Activated CD8-positive, alpha-beta T cell treated with anti-CD3 and anti-CD28 coated beads for 36 hours (primary cell): ENCODE measurements around the gene PTPN14. TPM values are rescaled to one million over a fixed set of nuclear protein-coding genes. Genes with fewer than 3 reads are reported as not detected.

Experiments
- ATAC-seq: fragments of 200-7000 bp; cut with Tn5 transposase; one replicate; pipeline ENCODE4 v1.10.0; 2021; ENCODE audit warnings: mild to moderate bottlenecking, moderate library complexity
- CTCF ChIA-PET: fragments of 350-600 bp; sonication (Branson Sonifier 250); formaldehyde crosslinking; loops from one replicate; lab custom pipeline; 2021; ENCODE audit warnings: antibody characterized with exemption; lab: Charles Lee
- POLR2A ChIA-PET: fragments of 350-600 bp; sonication (Branson Sonifier 250); formaldehyde crosslinking; loops from one replicate; lab custom pipeline; 2021; ENCODE audit warnings: antibody characterized with exemption; lab: Charles Lee
- DNase-seq: peaks from one replicate; pipeline ENCODE4 v3.0.0-alpha.2; 2020
- H3K27ac Mint-ChIP-seq: one replicate; pipeline ENCODE4 v1.8.0; 2021; ENCODE audit warnings: mild to moderate bottlenecking, mixed read lengths
- H3K27me3 Mint-ChIP-seq: one replicate; pipeline ENCODE4 v1.8.0; 2021; ENCODE audit warnings: mixed read lengths
- H3K36me3 Mint-ChIP-seq: one replicate; pipeline ENCODE4 v1.8.0; 2021; ENCODE audit warnings: low read depth, mixed read lengths
- H3K4me1 Mint-ChIP-seq: one replicate; pipeline ENCODE4 v1.8.0; 2021; ENCODE audit warnings: low read depth, mixed read lengths
- H3K4me3 Mint-ChIP-seq: one replicate; pipeline ENCODE4 v1.8.0; 2021; ENCODE audit warnings: mild to moderate bottlenecking, moderate library complexity, mixed read lengths
- H3K9me3 Mint-ChIP-seq: one replicate; pipeline ENCODE4 v1.8.0; 2021; ENCODE audit warnings: mixed read lengths
- CTCF ChIP-seq: fragments of 200-600 bp; IDR thresholded peaks from one replicate; pipeline ENCODE4 v1.8.0; 2022; ENCODE audit warnings: antibody characterized with exemption, mild to moderate bottlenecking
- intact Hi-C: fragments of 100-400 bp; cut with micrococcal nuclease; formaldehyde crosslinking; loops from one replicate; pipeline ENCODE4 v1.10.0; 2022
- total RNA-seq, 2 experiments: library from RNA; stranded (reverse); gene quantifications; one replicate each; pipeline ENCODE4 v1.2.3, GENCODE V29; 2021

PTPN14 gene
- total RNA-seq, 2 experiments from 2014 or later, result 0.27 to 0.34 TPM

- ChIA-PET POLR2A (no interaction called here), CTCF (no interaction called here)
- Mint-ChIP-seq H3K4me1 (peaks cover 21% of the 10 kb centered on the region), H3K27ac (no peak overlapping the region), H3K36me3 (no peaks in the 10 kb centered on the region), H3K27me3 (peaks cover 1% of the 10 kb centered on the region), H3K4me3 (no peak overlapping the region), H3K9me3 (no peaks in the 10 kb centered on the region)
- TF ChIP-seq CTCF, result no peak
- DNase-seq (no peak), ATAC-seq (no peak)
- intact Hi-C loops, result no loop called here
These were observed 121.2 kb downstream of the PTPN14 start for GRCh38 chr1:214429951-214430770.

GRCh38 chr1:214427871-214428277, 123.5 kb downstream of the PTPN14 start:
- Mint-ChIP-seq H3K27me3 (no peaks in the 10 kb centered on the region), H3K9me3 (peaks cover under 1% of the 10 kb centered on the region), H3K27ac (peak overlapping the region; percentile 95), H3K36me3 (no peaks in the 10 kb centered on the region), H3K4me3 (peak overlapping the region; percentile 34), H3K4me1 (peaks cover 21% of the 10 kb centered on the region)
- intact Hi-C loops, result no loop called here
- CTCF ChIA-PET, result interaction anchor here (0.6 to 1.2 kb wide), 2 partner anchors 99 to 157 kb away, joined by 3 read pairs; no protein-coding TSS in a partner anchor
- no peak for TF ChIP-seq CTCF
- ATAC-seq (peak; percentile 99), DNase-seq (peak; percentile 90)
- POLR2A ChIA-PET, result interaction anchor here (0.6 to 1.2 kb wide), 2 partner anchors 11 to 172 kb away, joined by 3 to 7 read pairs; no protein-coding TSS in a partner anchor

GRCh38 chr1:214426426-214426812, 125.0 kb downstream of the PTPN14 start:
- CTCF ChIA-PET, result no interaction called here
- Mint-ChIP-seq H3K27me3 (no peaks in the 10 kb centered on the region), H3K4me1 (peaks cover 21% of the 10 kb centered on the region), H3K9me3 (peaks cover 2% of the 10 kb centered on the region), H3K27ac (no peak overlapping the region), H3K36me3 (no peaks in the 10 kb centered on the region), H3K4me3 (no peak overlapping the region)
- ATAC-seq (no peak), DNase-seq (no peak)
- intact Hi-C loops, result no loop called here
- POLR2A ChIA-PET, result no interaction called here
- TF ChIP-seq CTCF, result no peak

- H3K36me3 Mint-ChIP-seq, result no peaks in the 10 kb centered on the region
- ChIA-PET CTCF (no interaction called here), POLR2A (no interaction called here)
- ATAC-seq (no peak), DNase-seq (no peak)
- H3K4me3 Mint-ChIP-seq, result no peak overlapping the region
- no peak for TF ChIP-seq CTCF
- H3K9me3 Mint-ChIP-seq, result peaks cover 2% of the 10 kb centered on the region
- no peaks in the 10 kb centered on the region for H3K27me3 Mint-ChIP-seq
- intact Hi-C loops, result no loop called here
- no peak overlapping the region for H3K27ac Mint-ChIP-seq
- peaks cover 21% of the 10 kb centered on the region for H3K4me1 Mint-ChIP-seq
These were observed 125.5 kb downstream of the PTPN14 start for GRCh38 chr1:214425716-214426425.

DNA sequence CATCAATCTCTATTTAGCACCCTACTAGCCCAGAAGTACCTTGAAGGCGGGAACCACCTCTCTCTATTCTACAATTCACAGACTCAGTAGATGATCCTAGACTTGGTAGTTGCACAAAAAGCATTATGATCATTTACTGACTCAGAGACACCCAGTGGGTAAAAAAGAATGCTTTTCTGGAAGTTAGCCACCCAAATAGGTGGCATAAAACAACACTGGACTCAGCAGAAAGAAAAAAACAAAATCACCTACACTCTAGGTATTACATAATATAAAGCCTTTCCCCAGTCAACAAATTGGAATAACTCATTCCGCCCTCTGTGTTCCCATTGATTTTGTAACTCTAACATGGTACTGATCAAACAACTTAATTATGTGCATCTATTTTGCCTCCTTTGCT, 126.3 kb downstream of the PTPN14 start:
- Mint-ChIP-seq H3K9me3 (peaks cover 2% of the 10 kb centered on the region), H3K36me3 (no peaks in the 10 kb centered on the region), H3K27ac (no peak overlapping the region), H3K27me3 (no peaks in the 10 kb centered on the region), H3K4me3 (no peak overlapping the region), H3K4me1 (peaks cover 21% of the 10 kb centered on the region)
- ATAC-seq (no peak), DNase-seq (no peak)
- ChIA-PET POLR2A (no interaction called here), CTCF (no interaction called here)
- intact Hi-C loops, result no loop called here
- no peak for TF ChIP-seq CTCF
